Stimulated activated CD4-positive, alpha-beta T cell treated with anti-CD3 and anti-CD28 coated beads, Interleukin-15, amount 100 ng/mL, for 48 hours (primary cell): ENCODE data around the gene MALRD1.

Experiments
- DNase-seq, 2 donors: peaks; one replicate each; pipeline ENCODE4 v3.0.0-alpha.2; 2020; ENCODE audit warnings: low read depth in 2 of 2

The MALRD1 gene

GRCh38 chr10:19107406-19107805, 58.8 kb downstream of the MALRD1 start:
- DNase-seq, result no peak

GRCh38 chr10:19111501-19112267, 63.1 kb downstream of the MALRD1 start:
- DNase-seq, result no peak

- no peak for DNase-seq
Measured at GRCh38 chr10:19117438-19117837, 68.8 kb downstream of the MALRD1 start.

- no peak for DNase-seq
Measured at GRCh38 chr10:19119191-19119590, 70.6 kb downstream of the MALRD1 start.

GRCh38 chr10:19120381-19120908, 71.8 kb downstream of the MALRD1 start:
- DNase-seq, result no peak

- DNase-seq, result no peak
Measured at GRCh38 chr10:19133992-19134391, 85.4 kb downstream of the MALRD1 start.

- DNase-seq, result no peak
Measured at GRCh38 chr10:19142967-19143366, 94.4 kb downstream of the MALRD1 start.

GRCh38 chr10:19144206-19144605, 95.6 kb downstream of the MALRD1 start:
- no peak for DNase-seq

- DNase-seq, result no peak
Measured at GRCh38 chr10:19154375-19154774, 105.8 kb downstream of the MALRD1 start.

- DNase-seq, result no peak
Measured at GRCh38 chr10:19158358-19158757, 109.8 kb downstream of the MALRD1 start.

GRCh38 chr10:19158870-19159269, 110.3 kb downstream of the MALRD1 start:
- no peak for DNase-seq

- DNase-seq, result no peak
Measured at GRCh38 chr10:19164461-19164860, 115.9 kb downstream of the MALRD1 start.

- DNase-seq, result no peak
Measured at GRCh38 chr10:19168584-19168983, 120.0 kb downstream of the MALRD1 start.

GRCh38 chr10:19169041-19169440, 120.4 kb downstream of the MALRD1 start:
- no peak for DNase-seq

- no peak for DNase-seq
Measured at GRCh38 chr10:19169684-19170083, 121.1 kb downstream of the MALRD1 start.

GRCh38 chr10:19178675-19179074, 130.1 kb downstream of the MALRD1 start:
- no peak for DNase-seq

- no peak for DNase-seq
Measured at GRCh38 chr10:19184891-19185290, 136.3 kb downstream of the MALRD1 start.

- DNase-seq, result no peak
Measured at GRCh38 chr10:19194866-19195265, 146.3 kb downstream of the MALRD1 start.

- no peak for DNase-seq
Measured at GRCh38 chr10:19195698-19196097, 147.1 kb downstream of the MALRD1 start.

- no peak for DNase-seq
Measured at GRCh38 chr10:19200211-19200610, 151.6 kb downstream of the MALRD1 start.

GRCh38 chr10:19204246-19204917, 155.8 kb downstream of the MALRD1 start:
- no peak for DNase-seq

- DNase-seq, result no peak
Measured at GRCh38 chr10:19209319-19209718, 160.7 kb downstream of the MALRD1 start.

GRCh38 chr10:19212590-19212989, 164.0 kb downstream of the MALRD1 start:
- no peak for DNase-seq
